ENCODE data around the gene RUNX1. TPM values are rescaled to one million over a fixed set of nuclear protein-coding genes. Genes with fewer than 3 reads are reported as not detected.

Gene RUNX1
- total and polyA plus RNA-seq, 2 of the 13 experiments (the other 11 are each of a cell fraction or from before 2014, with no cell fraction given) = 5.4 to 6.4 TPM

GRCh38 chr21:34933609-34934335 lies 115.3 kb downstream of the RUNX1 start:
- no peak for TF ChIP-seq SALL1 (CRISPR knock-in tag; IDR thresholded peaks at IDR 0.05)
- TF ChIP-seq MTA1 (CRISPR knock-in tag; IDR thresholded peaks at IDR 0.05; ENCODE audit: borderline replicate concordance) = no peak
- TF ChIP-seq YEATS2 (CRISPR knock-in tag; IDR thresholded peaks at IDR 0.05; ENCODE audit: borderline replicate concordance) = no peak
- TF ChIP-seq, protein P1, sequence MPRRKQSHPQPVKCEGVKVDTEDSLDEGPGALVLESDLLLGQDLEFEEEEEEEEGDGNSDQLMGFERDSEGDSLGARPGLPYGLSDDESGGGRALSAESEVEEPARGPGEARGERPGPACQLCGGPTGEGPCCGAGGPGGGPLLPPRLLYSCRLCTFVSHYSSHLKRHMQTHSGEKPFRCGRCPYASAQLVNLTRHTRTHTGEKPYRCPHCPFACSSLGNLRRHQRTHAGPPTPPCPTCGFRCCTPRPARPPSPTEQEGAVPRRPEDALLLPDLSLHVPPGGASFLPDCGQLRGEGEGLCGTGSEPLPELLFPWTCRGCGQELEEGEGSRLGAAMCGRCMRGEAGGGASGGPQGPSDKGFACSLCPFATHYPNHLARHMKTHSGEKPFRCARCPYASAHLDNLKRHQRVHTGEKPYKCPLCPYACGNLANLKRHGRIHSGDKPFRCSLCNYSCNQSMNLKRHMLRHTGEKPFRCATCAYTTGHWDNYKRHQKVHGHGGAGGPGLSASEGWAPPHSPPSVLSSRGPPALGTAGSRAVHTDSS (CRISPR knock-in tag; conservative IDR thresholded peaks at IDR 0.05) = no peak
- TF ChIP-seq, protein P2, sequence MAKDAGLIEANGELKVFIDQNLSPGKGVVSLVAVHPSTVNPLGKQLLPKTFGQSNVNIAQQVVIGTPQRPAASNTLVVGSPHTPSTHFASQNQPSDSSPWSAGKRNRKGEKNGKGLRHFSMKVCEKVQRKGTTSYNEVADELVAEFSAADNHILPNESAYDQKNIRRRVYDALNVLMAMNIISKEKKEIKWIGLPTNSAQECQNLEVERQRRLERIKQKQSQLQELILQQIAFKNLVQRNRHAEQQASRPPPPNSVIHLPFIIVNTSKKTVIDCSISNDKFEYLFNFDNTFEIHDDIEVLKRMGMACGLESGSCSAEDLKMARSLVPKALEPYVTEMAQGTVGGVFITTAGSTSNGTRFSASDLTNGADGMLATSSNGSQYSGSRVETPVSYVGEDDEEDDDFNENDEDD (CRISPR knock-in tag; IDR thresholded peaks at IDR 0.05; ENCODE audit: borderline replicate concordance) = no peak
- TF ChIP-seq FOXK1 (CRISPR knock-in tag; IDR thresholded peaks at IDR 0.05; ENCODE audit: borderline replicate concordance, low read depth) = no peak
- no peak for TF ChIP-seq ZNF350 (CRISPR knock-in tag; IDR thresholded peaks at IDR 0.05; ENCODE audit: borderline replicate concordance, low read depth)
- TF ChIP-seq TOE1 (CRISPR knock-in tag; IDR thresholded peaks at IDR 0.05) = no peak
- TF ChIP-seq ZNF567 (CRISPR knock-in tag; IDR thresholded peaks at IDR 0.05; ENCODE audit: borderline replicate concordance) = no peak
- H3K79me2 ChIP-seq (ENCODE audit: insufficient read depth, low read length) = no peaks in the 10 kb centered on the region
- peaks cover 21% of the 10 kb centered on the region for H3K4me1 ChIP-seq (ENCODE audit: insufficient read depth, low read length)
- FAIRE-seq (no peak), DNase-seq (ENCODE audit: low spot score) (no peak), ATAC-seq (no peak)
- H3K4me2 ChIP-seq (ENCODE audit: low read depth, low read length) = no peak overlapping the region
- intact Hi-C loops (cut with micrococcal nuclease; ENCODE audit: unreplicated experiment) = no loop called here
- in situ Hi-C loops (cut with HindIII; ENCODE audit: extremely low pct_ligation_motif_present, low pct_unique_long_range_greater_than_20kb) = no loop called here
- no peaks in the 10 kb centered on the region for H4K20me1 ChIP-seq (ENCODE audit: insufficient read depth, low read length)
- H3K36me3 ChIP-seq (replicated peaks in 1 of 2; ENCODE audit: control insufficient read depth in 1 of 2, insufficient read depth in 2 of 2, low read length in 2 of 2) = no peaks in the 10 kb centered on the region
- H2AFZ ChIP-seq (ENCODE audit: low read length) = no peak overlapping the region
- ChIA-PET POLR2A (interaction anchor here (1.0 kb wide), 1 partner anchor 45 kb away, joined by 3 read pairs; no protein-coding TSS in a partner anchor), CTCF (ENCODE audit: low intra/inter-chr PET ratio, low total read pairs) (no interaction called here)
- no peaks in the 10 kb centered on the region for H3K9me3 ChIP-seq (ENCODE audit: low read length)
- no peak overlapping the region for H3K27ac ChIP-seq (ENCODE audit: extremely low read length, insufficient read depth, low read length)
- no TSS peak for BruUV-seq (replicated peaks)
- WGBS (ENCODE audit: low lambda C conversion rate) = 87% methylated on average over 3 of the region's 3 CpGs
- H3K27me3 ChIP-seq (ENCODE audit: control insufficient read depth in 1 of 2, insufficient read depth in 2 of 2, low read length in 2 of 2) = no peaks in the 10 kb centered on the region
- no peak overlapping the region for H3K9ac ChIP-seq (ENCODE audit: insufficient read depth, low read depth, low read length)
- no peak overlapping the region for H3K4me3 ChIP-seq (replicated peaks in 1 of 3; ENCODE audit: insufficient read depth in 1 of 3, low read depth in 2 of 3, low read length in 3 of 3)

All from HepG2 (cell line).